GM12878 (cell line): ENCODE results near the gene SPPL3. TPM values are rescaled to one million over a fixed set of nuclear protein-coding genes. Genes with fewer than 3 reads are reported as not detected.

Experiments
- ATAC-seq: fragments of 200-7000 bp; cut with Tn5 transposase; 3 replicates; pipeline ENCODE4 v1.9.1; 2020; ENCODE audit warnings: mild to moderate bottlenecking, moderate library complexity
- BruUV-seq: library from RNA; stranded (reverse); fragments of 400-500 nt; replicated peaks from 2 replicates; lab custom pipeline; 2021; lab: Mats Ljungman, UMichigan
- CTCF ChIA-PET: fragments of 300-600 bp; sonication (Branson Sonifier 250); formaldehyde crosslinking; extraction: SDS; loops from one replicate; lab custom pipeline; 2021; ENCODE audit warnings: inconsistent platforms; lab: Yijun Ruan, JAX
- POLR2A ChIA-PET: fragments of 350-600 bp; formaldehyde crosslinking; extraction: SDS; loops from one replicate; lab custom pipeline; 2021; ENCODE audit warnings: inconsistent platforms; lab: Charles Lee
- RAD21 ChIA-PET: fragments of 300-600 bp; sonication (Branson Sonifier 250); formaldehyde crosslinking; loops from one replicate; lab custom pipeline; 2023; ENCODE audit warnings: antibody characterized with exemption; ENCODE audit not compliant: unreplicated experiment; lab: Charles Lee
- SMC1A ChIA-PET: fragments of 300-600 bp; sonication (Branson Sonifier 250); formaldehyde crosslinking; loops from one replicate; lab custom pipeline; 2023; ENCODE audit not compliant: unreplicated experiment, uncharacterized antibody; lab: Charles Lee
- DNase-seq: peaks from one replicate; pipeline ENCODE4 v3.0.0-alpha.2; 2011; ENCODE audit warnings: low read depth, low spot score
- FAIRE-seq: peaks from 3 replicates; lab custom pipeline; 2011; peaks lifted over from hg19 to GRCh38; lab: Jason Lieb, UNC
- H2AFZ ChIP-seq: 2 replicates; pipeline ENCODE4 v1.6.0; 2011; ENCODE audit warnings: low read depth, low read length, control low read depth; ENCODE audit not compliant: control insufficient read depth
- H3K27ac ChIP-seq: 2 replicates; pipeline ENCODE4 v1.5.1; 2011; ENCODE audit warnings: control low read depth; ENCODE audit not compliant: control insufficient read depth, insufficient read depth
- H3K27me3 ChIP-seq, 2 experiments: replicated peaks in 1 of 2; 2 replicates each; pipeline versions ENCODE4 v1.6.0 to v1.6.1; 2011; ENCODE audit warnings: low read length in 1 of 2; ENCODE audit not compliant: control insufficient read depth in 2 of 2, insufficient read depth in 2 of 2
- H3K36me3 ChIP-seq, 2 experiments: 2 replicates each; pipeline ENCODE4 v1.5.1; 2011; ENCODE audit warnings: low read length in 1 of 2; ENCODE audit not compliant: control insufficient read depth in 2 of 2, insufficient read depth in 2 of 2
- H3K4me1 ChIP-seq: 2 replicates; pipeline ENCODE4 v1.6.1; 2011; ENCODE audit warnings: mild to moderate bottlenecking, low read length, moderate library complexity, mixed read lengths; ENCODE audit not compliant: control insufficient read depth, insufficient read depth
- H3K4me2 ChIP-seq: 2 replicates; pipeline ENCODE4 v1.6.0; 2011; ENCODE audit warnings: control low read depth; ENCODE audit not compliant: control insufficient read depth, insufficient read depth
- H3K4me3 ChIP-seq: fragments of 200-600 bp; sonication (generic); 2 replicates; pipeline ENCODE4 v1.5.1; 2016
- H3K79me2 ChIP-seq: 2 replicates; pipeline ENCODE4 v1.6.0; 2011; ENCODE audit warnings: low read length; ENCODE audit not compliant: control insufficient read depth, insufficient read depth
- H3K9ac ChIP-seq: 2 replicates; pipeline ENCODE4 v1.8.0; 2011; ENCODE audit warnings: low read length, control low read depth, mixed read lengths; ENCODE audit not compliant: control insufficient read depth, insufficient read depth
- H3K9me3 ChIP-seq: replicated peaks from 3 replicates; pipeline ENCODE4 v1.5.1; 2011; ENCODE audit warnings: mild to moderate bottlenecking, low read length; ENCODE audit not compliant: control insufficient read depth, insufficient read depth
- H4K20me1 ChIP-seq: 2 replicates; pipeline ENCODE4 v1.6.0; 2011; ENCODE audit not compliant: control insufficient read depth, insufficient read depth
- CEBPB ChIP-seq, 2 experiments: fragments of 150-350 bp in 1 of 2; IDR thresholded peaks; 2 replicates each; pipeline ENCODE4 v1.6.1; 2012 to 2014; ENCODE audit warnings: low read depth in 2 of 2, low read length in 2 of 2, borderline replicate concordance in 1 of 2, inconsistent platforms in 1 of 2
- CHD4 ChIP-seq: fragments of 200-600 bp; sonication (generic); IDR thresholded peaks from 2 replicates; pipeline ENCODE4 v1.6.1; 2016; ENCODE audit warnings: mild to moderate bottlenecking
- EP300 ChIP-seq, 2 experiments: fragments of 150-350 bp in 1 of 2; IDR thresholded peaks; 2 replicates each; pipeline ENCODE4 v1.6.1; 2011 to 2012; ENCODE audit warnings: low read depth in 2 of 2, low read length in 2 of 2, borderline replicate concordance in 1 of 2, improper control_type of control experiment in 1 of 2, inconsistent platforms in 1 of 2; ENCODE audit not compliant: control insufficient read depth in 1 of 2
- ESRRA ChIP-seq: IDR thresholded peaks from 2 replicates; pipeline ENCODE4 v1.6.1; 2012; ENCODE audit warnings: mild to moderate bottlenecking, low read length, improper control_type of control experiment
- ETV6 ChIP-seq, 2 experiments: fragments of 450-650 bp in 1 of 2; IDR thresholded peaks in 1 of 2; conservative IDR thresholded peaks in 1 of 2; 2 replicates each; pipeline ENCODE4 v1.6.1; 2014; ENCODE audit warnings: antibody characterized with exemption in 1 of 2, borderline replicate concordance in 1 of 2, low read depth in 1 of 2, mild to moderate bottlenecking in 1 of 2, moderate library complexity in 1 of 2
- FOS ChIP-seq: IDR thresholded peaks from 3 replicates; pipeline ENCODE4 v1.6.1; 2011; ENCODE audit warnings: borderline replicate concordance; ENCODE audit not compliant: insufficient read length; ENCODE audit errors: extremely low read depth
- MEF2A ChIP-seq: IDR thresholded peaks from 2 replicates; pipeline ENCODE4 v1.6.1; 2011; ENCODE audit warnings: low read depth, mild to moderate bottlenecking, low read length, moderate library complexity; ENCODE audit not compliant: insufficient read depth
- MTA2 ChIP-seq: fragments of 450-650 bp; IDR thresholded peaks from 2 replicates; pipeline ENCODE4 v1.6.1; 2016; ENCODE audit warnings: low read depth, mild to moderate bottlenecking, moderate library complexity
- RELB ChIP-seq: fragments of 450-650 bp; IDR thresholded peaks from 2 replicates; pipeline ENCODE4 v1.6.1; 2017; ENCODE audit warnings: low read depth, mild to moderate bottlenecking, moderate library complexity
- RFX5 ChIP-seq: IDR thresholded peaks from 2 replicates; pipeline ENCODE4 v1.6.1; 2011; ENCODE audit warnings: low read depth, low read length, improper control_type of control experiment
- USF2 ChIP-seq: IDR thresholded peaks from 2 replicates; pipeline ENCODE4 v1.6.1; 2011; ENCODE audit warnings: low read depth, low read length, improper control_type of control experiment, borderline replicate concordance
- YBX1 ChIP-seq: fragments of 450-650 bp; IDR thresholded peaks from 2 replicates; pipeline ENCODE4 v1.6.1; 2016; ENCODE audit warnings: antibody characterized with exemption
- ZBTB40 ChIP-seq: fragments of 450-650 bp; IDR thresholded peaks from 2 replicates; pipeline ENCODE4 v1.6.1; 2016; ENCODE audit warnings: mild to moderate bottlenecking, moderate library complexity, borderline replicate concordance
- ZZZ3 ChIP-seq: IDR thresholded peaks from 2 replicates; pipeline ENCODE4 v1.6.1; 2011; ENCODE audit warnings: low read depth; ENCODE audit not compliant: control insufficient read depth, insufficient read length
- WGBS: methylation state at CpG from one replicate; pipeline ENCODE4 v1.1.6; 2016; ENCODE audit warnings: low lambda C conversion rate; ENCODE audit not compliant: insufficient replicate concordance, insufficient coverage; ENCODE audit errors: missing lambda C conversion rate; 5-methylcytosine and 5-hydroxymethylcytosine counted together
- in situ Hi-C: fragments of 300-500 bp; cut with MboI; formaldehyde crosslinking; loops from 9 replicates; pipeline ENCODE4 v1.14.3; 2018; ENCODE audit warnings: mixed read lengths
- intact Hi-C: fragments of 100-400 bp; cut with micrococcal nuclease; formaldehyde crosslinking; loops from one replicate; pipeline ENCODE4 v1.14.2; 2022; ENCODE audit not compliant: unreplicated experiment
- polyA plus RNA-seq, 11 experiments: library from polyadenylated mRNA; depleted of rRNA in 4 of 11; unstranded in 6 of 11; stranded (reverse) in 5 of 11; fragments of >200 nt; fragmentation: Nextera tagmentation in 4 of 11; fragmentation: Illumina TruSeq in 1 of 11; extraction: Ambion mirVana in 4 of 11; extraction: Trizol in 1 of 11; gene quantifications; 1 replicate in 1 of 11; 2 replicates in 10 of 11; pipeline versions ENCODE4 v1.2.1 to v1.2.3, GENCODE V29; 2011 to 2016; ENCODE audit warnings: inconsistent platforms in 2 of 11, missing spikeins in 2 of 11, low read depth in 1 of 11
- total RNA-seq, 4 experiments: library from RNA; depleted of rRNA in 3 of 4; stranded (reverse); fragments of >200 nt in 3 of 4; fragmentation: Illumina TruSeq in 1 of 4; extraction: Trizol in 1 of 4; gene quantifications; 2 replicates each; pipeline versions ENCODE4 v1.2.1 to v1.2.3, GENCODE V29; 2013 to 2021

SPPL3 gene
- total and polyA plus RNA-seq, 10 of the 15 experiments (the other 5 are each of a cell fraction or from before 2014, with no cell fraction given), result 4.3 to 45.5 (median 11.7) TPM

- TF ChIP-seq ESRRA, result no peak
Observed at GRCh38 chr12:120849765-120850164, 54.4 kb downstream of the SPPL3 start (continued).

- WGBS, result 29% methylated on average over 3 of the region's 3 CpGs
- Histone ChIP-seq H3K9me3 (no peaks in the 10 kb centered on the region; the same call in 2 of the 3 replicates), H3K27me3 (no peaks in the 10 kb centered on the region), H4K20me1 (no peaks in the 10 kb centered on the region), H3K9ac (no peak overlapping the region; the same call in 1 of the 2 replicates), H3K4me3 (no peak overlapping the region), H3K4me1 (peaks cover 65% of the 10 kb centered on the region), H3K79me2 (peaks cover 61% of the 10 kb centered on the region), H3K27ac (peak overlapping the region; percentile 73), H3K4me2 (peak overlapping the region; percentile 57; the same call in 1 of the 2 replicates), H2AFZ (no peak overlapping the region), H3K36me3 (peaks cover 0 to 4% of the 10 kb centered on the region in 2 experiments; a peak in 1 of 4 replicates)
- ATAC-seq (peak; percentile 80), DNase-seq (peak; percentile 78), FAIRE-seq (no peak)
- in situ Hi-C loops, result no loop called here
- BruUV-seq, result no TSS peak
- intact Hi-C loops, result loop anchor here (5.0 kb wide), 1 partner anchor 51 kb away; no protein-coding TSS in a partner anchor
- SMC1A ChIA-PET, result interaction anchor here (0.6 to 10.4 kb wide), 14 partner anchors 9 to 162 kb away, joined by 3 to 131 read pairs (median 5); no protein-coding TSS in a partner anchor
- POLR2A ChIA-PET, result interaction anchor here (0.5 to 7.0 kb wide), 5 partner anchors 12 to 409 kb away, joined by 3 to 71 read pairs (median 4); no protein-coding TSS in a partner anchor
- CTCF ChIA-PET, result interaction anchor here (1.0 to 4.6 kb wide), 8 partner anchors 9 to 124 kb away, joined by 3 to 26 read pairs (median 8); no protein-coding TSS in a partner anchor
- RAD21 ChIA-PET, result interaction anchor here (0.7 to 8.4 kb wide), 10 partner anchors 9 to 124 kb away, joined by 3 to 81 read pairs (median 6); partner anchors contain the start of gene SPPL3
- TF ChIP-seq EP300 (IDR thresholded peaks at IDR 0.05; ENCODE audit: borderline replicate concordance in 1 of 2, control insufficient read depth in 1 of 2, low read depth in 2 of 2, low read length in 2 of 2) (no peak), CHD4 (no peak), ZBTB40 (no peak), FOS (no peak), RFX5 (no peak), MEF2A (0 out of 2 replicates have a peak, but pooled peaks have one; percentile 10), MTA2 (peak; percentile 49; the same call in 1 of the 2 replicates), ETV6 (conservative IDR thresholded peaks at IDR 0.05 in 1 of 2, IDR thresholded peaks at IDR 0.05 in 1 of 2; ENCODE audit: borderline replicate concordance in 1 of 2, low read depth in 1 of 2) (no peak), ZZZ3 (no peak), YBX1 (no peak), CEBPB (IDR thresholded peaks at IDR 0.05; ENCODE audit: borderline replicate concordance in 1 of 2, low read depth in 2 of 2, low read length in 2 of 2) (no peak), USF2 (no peak), RELB (peak; percentile 52; the same call in 1 of the 2 replicates)
Observed at GRCh38 chr12:120847814-120848213, 56.3 kb downstream of the SPPL3 start.
